Colonic mucosa (tissue), 4 donors: ENCODE results near the gene TGOLN2. TPM values are rescaled to one million over a fixed set of nuclear protein-coding genes. Genes with fewer than 3 reads are reported as not detected.
"Not testable (repeated sequence)": the region's sequence is repeated elsewhere in the genome, so short reads cannot be mapped to it uniquely, and the experiment has no call there.

ENCODE experiments used
- DNase-seq: peaks from one replicate; pipeline ENCODE4 v3.0.0-alpha.2; 2020
- H3K27ac ChIP-seq: fragments of 200-600 bp; one replicate; pipeline ENCODE4 v1.8.0; 2021
- H3K27me3 ChIP-seq: fragments of 200-600 bp; one replicate; pipeline ENCODE4 v1.8.0; 2021
- H3K36me3 ChIP-seq: fragments of 200-600 bp; one replicate; pipeline ENCODE4 v1.8.0; 2021
- H3K4me1 ChIP-seq: fragments of 200-600 bp; one replicate; pipeline ENCODE4 v1.8.0; 2021; ENCODE audit warnings: mild to moderate bottlenecking
- H3K4me3 ChIP-seq: fragments of 200-600 bp; one replicate; pipeline ENCODE4 v1.8.0; 2021
- H3K9ac ChIP-seq, 2 donors: one replicate each; pipeline ENCODE4 v1.7.0; 2013; ENCODE audit warnings: control low read depth in 2 of 2, low read depth in 2 of 2, low read length in 2 of 2
- H3K9me3 ChIP-seq: fragments of 200-600 bp; one replicate; pipeline ENCODE4 v1.8.0; 2021
- intact Hi-C: fragments of 100-400 bp; cut with DNase I; formaldehyde crosslinking; loops from one replicate; pipeline ENCODE4 v1.14.1; 2022
- total RNA-seq, 2 donors: library from RNA; stranded (reverse); fragmentation: NEBNext Ultra II Directional in 1 of 2; extraction: Animal tissue kit (Norgen Biotek cat#: 25700) in 1 of 2; gene quantifications; one replicate each; pipeline ENCODE4 v1.2.1, GENCODE V29; 2021
- TF ChIP-seq, protein P1 (sequence below): fragments of 200-600 bp; IDR thresholded peaks from one replicate; pipeline ENCODE4 v1.8.0; 2022; ENCODE audit warnings: antibody characterized with exemption, mild to moderate bottlenecking
- donor health status: healthy.
- donor health status: DM: no; HTN: no; CAD: no.
- donor health status: DM: no; HTN: no; CAD: no.

Gene TGOLN2
- total RNA-seq, 2 donors from 2014 or later, result 140 to 162 TPM

DNA sequence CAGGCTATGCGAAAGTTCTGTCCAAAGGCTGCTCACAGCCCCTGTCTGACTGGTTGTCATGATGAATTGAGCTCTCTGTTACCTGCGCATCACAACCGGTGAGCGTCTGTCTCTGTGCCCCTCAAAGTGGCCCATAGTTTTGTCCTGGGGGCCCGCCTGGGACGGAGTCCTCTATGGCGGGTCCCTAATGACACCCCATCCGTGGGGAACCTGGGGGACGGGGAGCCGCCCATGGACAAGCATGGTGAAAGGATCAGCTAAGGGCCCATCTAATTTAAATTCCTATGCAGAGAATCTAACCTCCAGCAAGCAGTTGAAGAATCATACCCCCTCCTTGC lies 27.3 kb upstream of the TGOLN2 start:
- no peak for DNase-seq
- no peaks in the 10 kb centered on the region for H3K27me3 ChIP-seq
- peak overlapping the region; percentile 94 for H3K27ac ChIP-seq
- H3K9me3 ChIP-seq, result no peaks in the 10 kb centered on the region
- intact Hi-C loops, result no loop called here
- TF ChIP-seq, protein P1, sequence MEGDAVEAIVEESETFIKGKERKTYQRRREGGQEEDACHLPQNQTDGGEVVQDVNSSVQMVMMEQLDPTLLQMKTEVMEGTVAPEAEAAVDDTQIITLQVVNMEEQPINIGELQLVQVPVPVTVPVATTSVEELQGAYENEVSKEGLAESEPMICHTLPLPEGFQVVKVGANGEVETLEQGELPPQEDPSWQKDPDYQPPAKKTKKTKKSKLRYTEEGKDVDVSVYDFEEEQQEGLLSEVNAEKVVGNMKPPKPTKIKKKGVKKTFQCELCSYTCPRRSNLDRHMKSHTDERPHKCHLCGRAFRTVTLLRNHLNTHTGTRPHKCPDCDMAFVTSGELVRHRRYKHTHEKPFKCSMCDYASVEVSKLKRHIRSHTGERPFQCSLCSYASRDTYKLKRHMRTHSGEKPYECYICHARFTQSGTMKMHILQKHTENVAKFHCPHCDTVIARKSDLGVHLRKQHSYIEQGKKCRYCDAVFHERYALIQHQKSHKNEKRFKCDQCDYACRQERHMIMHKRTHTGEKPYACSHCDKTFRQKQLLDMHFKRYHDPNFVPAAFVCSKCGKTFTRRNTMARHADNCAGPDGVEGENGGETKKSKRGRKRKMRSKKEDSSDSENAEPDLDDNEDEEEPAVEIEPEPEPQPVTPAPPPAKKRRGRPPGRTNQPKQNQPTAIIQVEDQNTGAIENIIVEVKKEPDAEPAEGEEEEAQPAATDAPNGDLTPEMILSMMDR, result no peak
- H3K4me3 ChIP-seq, result peak overlapping the region; percentile 94
- H3K4me1 ChIP-seq, result peaks cover 4% of the 10 kb centered on the region
- peak overlapping the region; percentile 89 to 99 for H3K9ac ChIP-seq
- no peaks in the 10 kb centered on the region for H3K36me3 ChIP-seq

DNA sequence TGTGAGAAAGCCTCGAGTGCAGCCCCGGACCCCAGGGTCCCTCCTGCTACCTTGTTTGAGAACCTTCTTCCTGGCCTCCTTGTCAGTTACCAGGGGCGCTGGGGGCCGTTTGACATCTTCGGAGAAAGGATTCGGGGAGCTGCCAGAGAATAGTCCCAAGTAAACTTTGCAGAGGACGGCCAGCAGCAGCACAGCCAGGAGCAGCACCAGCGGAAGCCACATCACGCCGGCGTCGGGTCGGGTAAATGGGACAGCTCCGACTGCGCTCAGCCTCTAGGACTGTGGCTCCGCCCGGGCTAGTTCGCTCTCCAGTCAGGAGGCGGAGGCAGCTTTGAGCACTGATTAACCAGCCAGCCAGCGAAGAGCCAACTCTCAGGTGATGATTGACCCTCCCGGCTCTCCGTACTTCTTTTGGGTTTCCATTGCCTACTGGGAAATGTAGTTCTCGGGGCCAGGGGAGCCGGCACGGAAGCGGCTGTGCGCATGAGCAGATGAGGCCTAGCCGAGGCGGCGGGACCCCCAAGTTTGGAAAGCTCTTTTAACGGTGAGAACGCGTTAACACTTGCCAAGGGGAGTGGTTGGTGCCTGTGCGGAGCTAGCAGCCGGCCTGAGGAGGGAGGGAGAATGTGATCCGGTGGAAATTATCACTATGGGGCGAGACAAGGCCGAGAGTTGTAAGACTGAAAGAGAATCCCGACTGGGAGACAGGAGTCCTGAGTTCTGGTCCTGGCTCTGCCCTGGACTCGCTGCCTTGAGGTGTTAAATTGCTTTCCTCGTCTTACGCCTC lies 26.7 kb upstream of the TGOLN2 start, which contains the start of the genes ELMOD3 and RETSAT:
TSS of gene ELMOD3 (plus strand) at position 484 of the 787 bp plus-strand sequence. CDS start 2,430 bp downstream, outside the sequence.
TSS of gene RETSAT (minus strand) at position 243 of the 787 bp plus-strand sequence. CDS start at position 222, 21 bp downstream.
- peaks cover 4% of the 10 kb centered on the region for H3K4me1 ChIP-seq
- peak within 1 kb of the TSS; percentile 94 for H3K27ac ChIP-seq
- TF ChIP-seq, protein P1, result no peak
- H3K4me3 ChIP-seq, result peak within 1 kb of the TSS; percentile 94
- no peaks in the 10 kb centered on the region for H3K27me3 ChIP-seq
- H3K36me3 ChIP-seq, result no peaks in the 10 kb centered on the region
- peak within 1 kb of the TSS; percentile 89 to 99 for H3K9ac ChIP-seq
- intact Hi-C loops, result no loop called here
- peak; percentile 99 for DNase-seq
- H3K9me3 ChIP-seq, result no peaks in the 10 kb centered on the region

DNA sequence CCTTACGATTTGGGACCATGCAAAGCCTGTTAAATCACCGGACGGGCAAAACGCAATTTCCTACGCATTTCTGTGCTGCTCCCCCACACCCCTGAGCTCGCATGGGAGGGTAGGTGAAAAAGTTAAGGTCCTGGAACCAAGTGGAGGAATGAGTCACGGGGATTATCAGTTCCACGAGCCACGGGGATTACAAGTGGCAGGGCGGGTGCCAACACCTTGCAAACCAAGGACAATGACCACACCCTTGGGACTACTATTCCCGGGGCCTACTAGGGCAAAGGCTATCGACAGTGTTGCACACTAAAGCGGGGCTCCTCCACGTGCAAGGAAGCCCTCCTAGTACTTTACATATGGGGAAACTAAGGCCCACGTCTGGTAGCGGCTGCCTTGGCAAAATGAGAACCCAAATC lies 26.1 kb upstream of the TGOLN2 start:
- Histone ChIP-seq H3K9me3 (no peaks in the 10 kb centered on the region), H3K9ac (peak overlapping the region; percentile 75 to 99), H3K36me3 (no peaks in the 10 kb centered on the region), H3K4me1 (peaks cover 4% of the 10 kb centered on the region), H3K4me3 (peak overlapping the region; percentile 94), H3K27ac (peak overlapping the region; percentile 94), H3K27me3 (no peaks in the 10 kb centered on the region)
- intact Hi-C loops, result no loop called here
- TF ChIP-seq, protein P1, result no peak
- peak; percentile 85 for DNase-seq

DNA sequence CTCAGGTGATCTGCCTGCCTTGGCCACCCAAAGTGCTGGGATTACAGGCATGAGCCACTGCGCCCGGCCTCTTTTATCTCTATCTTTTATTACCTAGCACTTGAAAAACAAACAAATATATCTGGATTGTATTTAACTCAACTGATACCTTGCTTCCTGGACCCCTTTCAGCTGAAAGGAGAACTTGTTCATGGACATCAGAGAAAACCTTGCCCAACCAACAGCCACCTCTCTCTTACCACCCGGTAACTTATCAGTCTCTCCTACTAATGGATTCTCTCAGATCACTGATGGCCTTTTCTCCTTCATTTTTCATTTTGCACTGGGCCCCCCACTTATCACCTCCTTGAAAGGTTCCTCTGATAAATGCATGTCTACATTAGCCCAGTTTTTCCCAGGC lies 19.8 kb upstream of the TGOLN2 start:
- Histone ChIP-seq H3K9ac (no peak overlapping the region), H3K27ac (no peak overlapping the region), H3K4me3 (no peak overlapping the region), H3K36me3 (peaks cover 11% of the 10 kb centered on the region), H3K9me3 (no peaks in the 10 kb centered on the region), H3K4me1 (no peaks in the 10 kb centered on the region), H3K27me3 (no peaks in the 10 kb centered on the region)
- no peak for DNase-seq
- intact Hi-C loops, result no loop called here
- TF ChIP-seq, protein P1, result no peak

DNA sequence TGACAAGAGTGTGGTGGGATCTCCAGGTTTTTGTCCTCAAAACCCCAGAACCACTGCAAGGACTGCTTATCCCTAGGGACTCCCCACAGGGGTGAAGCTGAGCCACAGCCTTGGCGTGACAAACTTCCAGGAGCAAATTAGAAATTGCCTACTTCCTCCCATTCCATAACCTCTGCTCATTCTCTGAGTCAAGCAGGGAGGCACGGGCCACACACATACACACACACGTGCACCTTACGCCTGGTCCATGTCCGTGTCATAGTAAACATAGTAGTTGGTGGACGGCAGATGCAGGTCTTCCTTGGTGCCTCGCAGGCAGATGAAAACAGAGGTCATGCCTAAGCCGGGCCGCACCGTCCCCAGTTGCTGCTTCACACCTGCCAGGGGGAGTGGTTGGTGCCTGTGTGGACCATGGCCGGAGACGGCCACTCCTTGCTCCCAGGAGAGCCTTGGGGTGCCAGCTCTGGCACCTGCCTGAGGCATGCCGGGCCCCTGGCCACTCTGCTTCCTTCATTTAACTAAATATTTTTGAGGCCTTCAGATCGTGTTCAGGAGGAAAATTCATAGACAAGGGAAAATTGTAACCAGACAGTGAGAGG lies 16.7 kb upstream of the TGOLN2 start:
- Histone ChIP-seq H3K4me1 (no peaks in the 10 kb centered on the region), H3K4me3 (no peak overlapping the region), H3K9me3 (no peaks in the 10 kb centered on the region), H3K9ac (no peak overlapping the region), H3K27me3 (no peaks in the 10 kb centered on the region), H3K27ac (no peak overlapping the region), H3K36me3 (peaks cover 11% of the 10 kb centered on the region)
- TF ChIP-seq, protein P1, result no peak
- intact Hi-C loops, result no loop called here
- DNase-seq, result no peak

DNA sequence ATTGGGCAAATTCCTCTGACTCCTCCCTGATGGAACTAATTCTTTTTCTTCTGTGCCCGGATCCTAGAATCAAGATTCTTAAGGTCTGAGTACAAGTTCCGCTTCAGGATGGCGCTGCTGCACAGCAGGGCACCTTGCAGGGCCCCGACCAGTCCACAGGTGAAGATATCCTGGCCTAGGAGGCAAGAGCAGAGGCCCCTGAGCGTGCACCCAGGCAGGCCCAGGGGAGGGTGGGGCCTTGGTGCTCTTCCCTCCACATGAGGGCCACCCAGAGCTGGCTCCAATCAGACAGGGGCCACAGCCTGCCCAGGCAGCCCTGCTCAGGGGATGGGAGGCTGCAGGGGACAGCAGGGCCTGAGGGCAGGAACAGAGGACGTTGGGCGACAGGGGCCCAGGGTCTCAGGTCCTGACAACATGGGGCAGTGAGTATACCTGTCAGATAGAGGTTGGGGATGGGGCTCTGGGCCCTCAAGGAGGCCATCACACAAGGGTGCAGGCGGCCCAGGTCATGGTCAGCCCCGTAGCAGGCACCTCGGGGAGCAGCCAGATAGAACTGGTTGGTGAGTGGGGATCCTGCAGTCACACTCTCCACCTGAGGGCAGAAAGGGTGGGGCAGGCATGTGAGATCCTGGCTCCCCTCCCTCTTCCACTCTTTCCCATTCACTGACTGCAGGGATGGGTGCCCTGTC lies 15.6 kb upstream of the TGOLN2 start:
- DNase-seq, intact Hi-C loops, H3K9ac ChIP-seq, H3K4me3 ChIP-seq, H3K27me3 ChIP-seq, H3K4me1 ChIP-seq, H3K9me3 ChIP-seq, H3K27ac ChIP-seq: not testable (repeated sequence)
- peaks cover 11% of the 10 kb centered on the region for H3K36me3 ChIP-seq
